Effector CD8-positive, alpha-beta T cell (primary cell): ENCODE results near the gene CTU2.

Experiments
- DNase-seq: peaks from one replicate; lab custom pipeline; 2025; lab: John Stamatoyannopoulos, UW

CTU2 gene

GRCh38 chr16:88730632-88731607, 24.6 kb downstream of the CTU2 start:
- DNase-seq = no peak

GRCh38 chr16:88731699-88732098, 25.4 kb downstream of the CTU2 start:
- DNase-seq = no peak

GRCh38 chr16:88732172-88732960, 26.1 kb downstream of the CTU2 start:
- no peak for DNase-seq

- no peak for DNase-seq
Measured at GRCh38 chr16:88732961-88733294, 26.6 kb downstream of the CTU2 start.

GRCh38 chr16:88733630-88734360, 27.5 kb downstream of the CTU2 start:
- DNase-seq = no peak

- DNase-seq = no peak
Measured at GRCh38 chr16:88734361-88734728, 28.0 kb downstream of the CTU2 start.

GRCh38 chr16:88735121-88735520, 28.8 kb downstream of the CTU2 start:
- no peak for DNase-seq

GRCh38 chr16:88735616-88736015, 29.3 kb downstream of the CTU2 start:
- no peak for DNase-seq

- no peak for DNase-seq
Measured at GRCh38 chr16:88736088-88736487, 29.8 kb downstream of the CTU2 start.

- no peak for DNase-seq
Measured at GRCh38 chr16:88736496-88736895, 30.2 kb downstream of the CTU2 start.

GRCh38 chr16:88737298-88738150, 31.2 kb downstream of the CTU2 start:
- DNase-seq = peak; percentile 63

GRCh38 chr16:88738151-88739084, 32.1 kb downstream of the CTU2 start:
- no peak for DNase-seq

- DNase-seq = no peak
Measured at GRCh38 chr16:88739139-88739976, 33.1 kb downstream of the CTU2 start.

- DNase-seq = no peak
Measured at GRCh38 chr16:88739977-88740726, 33.8 kb downstream of the CTU2 start.

GRCh38 chr16:88740727-88741055, 34.4 kb downstream of the CTU2 start:
- DNase-seq = no peak

GRCh38 chr16:88741368-88741767, 35.1 kb downstream of the CTU2 start:
- DNase-seq = no peak

- DNase-seq = no peak
Measured at GRCh38 chr16:88742896-88743605, 36.7 kb downstream of the CTU2 start.
